Coronary artery (tissue), 2 donors: Measurements from ENCODE around the gene SYNGAP1.

ENCODE experiments used
- DNase-seq: peaks from one replicate; pipeline ENCODE4 v3.0.0-alpha.2; 2017; ENCODE audit warnings: low spot score
- H3K27ac ChIP-seq, 2 donors: fragments of 200-600 bp; sonication (generic); one replicate each; pipeline ENCODE4 v1.5.1; 2016 to 2019
- H3K4me3 ChIP-seq: fragments of 200-600 bp; sonication (generic); 2 replicates; pipeline ENCODE4 v1.5.1; 2016; ENCODE audit warnings: mild to moderate bottlenecking, moderate library complexity
- TF ChIP-seq, protein P1 (sequence below): fragments of 200-600 bp; sonication (generic); IDR thresholded peaks from one replicate; pipeline ENCODE4 v1.5.1; 2019; ENCODE audit warnings: antibody characterized with exemption

SYNGAP1 gene

DNA sequence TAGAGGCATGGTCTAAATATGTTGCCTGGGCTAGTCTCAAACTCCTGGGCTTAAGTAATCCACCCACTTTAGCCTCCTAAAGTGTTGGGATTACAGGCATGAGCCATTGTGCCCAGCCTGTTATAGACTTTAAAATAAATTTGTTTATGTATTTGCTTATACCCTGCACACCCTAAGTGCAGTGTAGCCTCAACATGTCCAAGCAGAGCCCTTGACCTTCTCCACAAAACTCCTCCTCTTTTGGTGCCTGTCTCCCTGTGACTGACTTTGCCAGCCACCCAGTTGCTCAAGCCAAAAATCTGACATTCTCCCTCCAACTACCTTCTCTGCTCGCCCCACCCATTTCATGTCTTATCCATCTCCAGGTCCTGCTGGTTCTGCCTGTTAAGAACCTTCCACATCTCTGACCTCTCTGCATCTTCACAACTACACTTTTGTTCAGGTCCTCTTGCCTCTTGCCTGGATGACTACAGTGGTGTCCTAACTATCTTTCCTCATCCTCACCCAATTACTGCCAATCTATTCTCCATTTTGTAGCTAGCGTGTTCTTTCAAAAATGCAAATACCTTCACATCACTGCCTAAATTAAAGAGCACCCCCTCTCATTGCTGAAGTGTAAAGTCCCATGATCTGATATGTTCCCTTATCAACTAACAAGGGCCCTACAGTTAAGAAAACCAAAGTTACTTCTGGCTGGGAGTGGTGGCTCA lies 39.4 kb upstream of the SYNGAP1 start:
- TF ChIP-seq, protein P1, sequence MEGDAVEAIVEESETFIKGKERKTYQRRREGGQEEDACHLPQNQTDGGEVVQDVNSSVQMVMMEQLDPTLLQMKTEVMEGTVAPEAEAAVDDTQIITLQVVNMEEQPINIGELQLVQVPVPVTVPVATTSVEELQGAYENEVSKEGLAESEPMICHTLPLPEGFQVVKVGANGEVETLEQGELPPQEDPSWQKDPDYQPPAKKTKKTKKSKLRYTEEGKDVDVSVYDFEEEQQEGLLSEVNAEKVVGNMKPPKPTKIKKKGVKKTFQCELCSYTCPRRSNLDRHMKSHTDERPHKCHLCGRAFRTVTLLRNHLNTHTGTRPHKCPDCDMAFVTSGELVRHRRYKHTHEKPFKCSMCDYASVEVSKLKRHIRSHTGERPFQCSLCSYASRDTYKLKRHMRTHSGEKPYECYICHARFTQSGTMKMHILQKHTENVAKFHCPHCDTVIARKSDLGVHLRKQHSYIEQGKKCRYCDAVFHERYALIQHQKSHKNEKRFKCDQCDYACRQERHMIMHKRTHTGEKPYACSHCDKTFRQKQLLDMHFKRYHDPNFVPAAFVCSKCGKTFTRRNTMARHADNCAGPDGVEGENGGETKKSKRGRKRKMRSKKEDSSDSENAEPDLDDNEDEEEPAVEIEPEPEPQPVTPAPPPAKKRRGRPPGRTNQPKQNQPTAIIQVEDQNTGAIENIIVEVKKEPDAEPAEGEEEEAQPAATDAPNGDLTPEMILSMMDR, result no peak
- DNase-seq, result no peak
- H3K27ac ChIP-seq, result no peak overlapping the region
- no peak overlapping the region for H3K4me3 ChIP-seq

DNA sequence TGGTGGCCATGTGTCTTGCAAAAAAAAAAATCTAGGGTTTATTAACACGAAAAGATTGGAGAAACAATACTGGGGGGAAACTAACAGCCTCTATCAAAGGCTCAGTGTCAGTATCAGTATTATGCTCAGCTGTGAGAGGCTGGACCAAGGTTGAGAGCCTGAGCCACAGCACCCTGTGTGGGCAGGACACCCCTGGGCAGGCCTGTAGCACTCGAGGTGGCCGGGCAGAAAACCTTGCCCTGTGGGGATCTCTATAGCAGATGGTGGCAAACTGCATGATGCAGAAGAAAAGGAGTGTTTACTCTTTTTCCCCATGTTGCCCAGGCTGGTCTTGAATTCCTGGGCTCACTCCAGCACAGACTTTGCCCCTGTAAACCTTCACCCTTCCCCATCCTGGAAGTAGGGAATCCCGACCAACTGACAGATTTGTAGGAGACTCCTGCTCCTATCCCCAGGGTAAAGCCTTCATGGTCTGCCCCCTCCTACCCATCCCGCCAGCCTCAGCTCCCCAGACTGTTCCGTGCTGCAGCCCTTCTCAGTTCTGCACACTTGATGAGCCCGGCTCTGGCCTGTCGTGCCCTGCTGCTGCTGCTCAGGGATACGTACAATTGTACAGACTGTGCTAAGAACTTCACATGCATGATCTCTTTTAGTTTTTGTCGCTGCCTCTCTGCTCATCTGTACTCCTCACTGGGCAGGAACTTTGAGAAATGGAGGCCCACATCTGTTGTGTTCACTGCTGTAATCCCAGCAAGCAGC lies 36.3 kb upstream of the SYNGAP1 start:
- H3K27ac ChIP-seq, result no peak overlapping the region
- TF ChIP-seq, protein P1, result no peak
- no peak overlapping the region for H3K4me3 ChIP-seq
- DNase-seq, result no peak

DNA sequence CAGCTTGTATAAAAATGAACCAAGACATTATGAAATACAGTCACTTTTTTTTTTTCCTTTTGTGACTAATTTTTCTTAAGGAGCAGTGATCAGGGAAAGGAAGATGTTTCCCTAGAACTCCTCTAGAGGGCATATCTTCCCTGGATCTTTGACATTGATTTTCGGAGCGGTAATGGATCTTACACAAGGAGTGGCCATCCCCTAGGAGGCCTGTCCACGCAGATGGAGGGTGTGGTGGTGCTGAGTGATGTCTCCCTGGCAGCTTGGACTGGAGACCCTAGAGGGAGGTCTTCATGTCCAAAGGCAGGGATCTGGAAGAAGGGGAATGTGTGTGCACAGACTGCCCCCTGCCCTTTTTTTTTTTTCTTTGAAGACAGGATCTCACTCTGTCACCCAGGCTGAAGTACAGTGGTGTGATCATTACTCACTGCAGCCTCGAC lies 35.3 kb upstream of the SYNGAP1 start:
- TF ChIP-seq, protein P1, result peak; percentile 19
- DNase-seq, result no peak
- no peak overlapping the region for H3K4me3 ChIP-seq
- H3K27ac ChIP-seq, result no peak overlapping the region

DNA sequence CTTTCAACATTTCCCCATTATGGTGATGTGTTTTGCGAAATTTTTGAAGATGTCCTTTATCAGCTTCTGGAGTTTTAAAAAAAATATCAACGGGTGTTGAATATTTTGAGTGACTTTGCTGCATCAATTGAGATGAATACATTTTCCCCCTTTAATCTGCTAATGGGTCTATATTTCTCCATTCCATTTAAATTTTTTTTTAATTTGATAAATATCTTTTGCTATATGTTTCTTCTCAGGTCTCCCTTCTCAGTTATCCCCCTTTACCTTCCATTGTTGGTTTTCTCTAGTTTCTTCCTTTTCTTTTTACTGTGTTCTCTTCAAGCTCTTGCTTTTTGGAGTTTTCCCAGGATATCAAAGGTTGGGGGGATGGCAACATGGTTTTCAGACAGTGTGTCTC lies 29.7 kb upstream of the SYNGAP1 start:
- TF ChIP-seq, protein P1, result no peak
- H3K4me3 ChIP-seq, result no peak overlapping the region
- DNase-seq, result no peak
- no peak overlapping the region for H3K27ac ChIP-seq

DNA sequence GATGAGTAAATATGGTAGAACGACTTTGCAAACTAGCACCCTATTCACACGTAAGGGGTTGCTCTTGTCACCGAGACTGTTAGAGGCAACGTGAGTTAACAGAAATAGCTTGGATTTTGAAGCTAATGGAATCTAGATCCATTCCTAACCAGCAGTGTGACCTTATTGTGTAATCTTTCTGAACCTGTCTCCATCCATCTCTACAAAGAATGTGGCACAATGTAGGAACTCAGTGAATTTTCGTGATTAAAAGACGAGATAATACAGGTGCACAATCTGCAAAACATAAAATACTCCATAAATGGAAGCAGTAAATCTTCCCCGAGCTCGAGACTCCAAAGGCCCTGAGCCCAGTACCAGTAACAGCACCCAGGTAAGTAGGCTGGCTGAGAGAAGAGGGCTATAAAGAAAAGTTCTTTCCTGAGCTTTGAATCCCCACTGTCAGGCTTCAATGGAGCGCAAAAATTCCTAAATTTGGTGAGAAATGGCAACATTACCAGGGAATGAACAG lies 29.0 kb upstream of the SYNGAP1 start:
- H3K4me3 ChIP-seq, result peak overlapping the region; percentile 77
- no peak for DNase-seq
- TF ChIP-seq, protein P1, result no peak
- peak overlapping the region; percentile 89 to 91 for H3K27ac ChIP-seq

DNA sequence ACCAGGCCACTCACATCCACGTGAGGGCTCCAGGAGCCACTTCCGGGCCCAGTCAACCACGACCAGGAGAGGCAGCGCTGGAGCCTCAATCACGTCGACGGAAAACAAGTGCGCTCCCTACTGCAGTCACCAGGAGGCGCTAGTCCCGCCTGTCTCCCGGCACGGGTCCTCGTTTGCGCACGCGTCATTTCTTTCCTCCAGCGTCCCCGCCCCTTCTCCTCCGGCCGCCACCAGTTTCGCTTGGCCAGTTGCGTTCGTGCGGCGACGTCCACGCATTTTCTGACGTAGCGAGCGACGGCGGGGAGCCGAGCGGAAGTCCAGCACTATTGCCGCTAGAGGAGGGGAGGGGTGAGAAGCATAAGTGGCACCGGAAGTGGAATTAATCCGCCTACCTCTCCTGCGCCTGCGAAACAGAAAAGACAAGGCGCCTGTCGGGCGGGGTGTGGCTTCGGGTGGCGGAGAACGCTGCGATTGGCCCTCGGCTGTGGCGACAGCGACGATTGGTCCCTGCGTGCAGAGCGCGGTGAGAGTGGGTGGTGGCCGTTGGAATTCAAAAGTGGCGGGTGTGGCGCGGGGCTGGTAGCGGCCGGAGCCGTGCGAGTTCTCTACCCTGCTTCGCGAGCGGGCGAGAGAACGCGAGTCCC lies 28.5 kb upstream of the SYNGAP1 start, which contains the start of gene KIFC1:
KIFC1 (plus strand) TSS at position 546 of the 644 bp plus-strand sequence. CDS start 163 bp downstream, outside the sequence.
- Histone ChIP-seq H3K4me3 (peak within 1 kb of the TSS; percentile 77), H3K27ac (peak within 1 kb of the TSS; percentile 89 to 91)
- TF ChIP-seq, protein P1, result peak; percentile 95
- peak; percentile 100 for DNase-seq
